GM18499 (cell line): ENCODE results near the gene MAP1LC3B2.
"Not testable (repeated sequence)": the region's sequence is repeated elsewhere in the genome, so short reads cannot be mapped to it uniquely, and the experiment has no call there.

Source experiments
- ATAC-seq: cut with Tn5 transposase; IDR thresholded peaks from one replicate; pipeline ENCODE4 v1.9.1; 2021; ENCODE audit warnings: moderate number of reproducible peaks; ENCODE audit not compliant: insufficient read depth, unreplicated experiment

The MAP1LC3B2 gene

GRCh38 chr12:116556964-116557698 lies 2.0 kb upstream of the MAP1LC3B2 start:
- ATAC-seq, result no peak

DNA sequence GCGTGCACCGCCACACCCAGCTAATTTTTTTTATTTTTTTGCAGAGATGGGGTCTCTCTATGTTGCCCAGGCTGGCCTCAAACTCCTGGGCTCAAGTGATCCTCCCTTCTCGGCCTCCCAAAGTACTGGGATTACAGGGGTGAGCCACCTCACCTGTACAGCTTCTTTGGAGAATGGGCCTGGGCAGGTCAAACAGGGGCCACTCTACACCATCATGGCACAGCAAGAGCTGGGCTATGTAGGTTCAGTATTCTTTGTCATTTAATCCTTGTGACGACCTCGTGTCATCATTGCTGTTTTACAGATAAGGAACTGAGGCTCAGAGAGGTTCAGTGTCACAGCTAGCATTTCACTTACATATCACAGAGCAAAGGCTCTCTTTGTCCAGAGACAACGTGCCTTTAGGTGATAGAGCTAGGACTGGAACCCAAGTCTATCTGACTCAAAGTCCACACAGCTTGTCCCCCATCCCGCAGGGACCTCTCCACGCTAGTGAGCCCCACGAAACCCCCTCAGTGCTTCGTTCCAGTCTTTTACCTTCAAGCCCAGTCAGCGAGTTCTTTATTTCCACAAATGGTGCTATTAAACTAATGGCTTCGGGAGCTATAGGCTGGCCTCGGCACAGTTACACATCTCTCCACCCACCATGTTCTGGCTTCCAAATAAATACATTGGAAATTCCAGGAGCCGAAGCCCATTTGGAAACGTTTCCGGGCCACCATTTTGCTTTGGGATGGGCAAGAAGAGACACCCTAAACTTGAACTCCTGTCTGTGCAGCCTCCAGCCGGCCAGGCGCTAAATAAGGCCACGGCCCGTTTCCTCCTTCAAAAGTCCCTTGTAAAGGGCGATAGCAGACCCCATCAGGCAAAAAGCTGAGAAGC lies 660 bp upstream of the MAP1LC3B2 start:
- ATAC-seq, result no peak

GRCh38 chr12:116561181-116561821 lies 2.1 kb downstream of the MAP1LC3B2 start:
- no peak for ATAC-seq

DNA sequence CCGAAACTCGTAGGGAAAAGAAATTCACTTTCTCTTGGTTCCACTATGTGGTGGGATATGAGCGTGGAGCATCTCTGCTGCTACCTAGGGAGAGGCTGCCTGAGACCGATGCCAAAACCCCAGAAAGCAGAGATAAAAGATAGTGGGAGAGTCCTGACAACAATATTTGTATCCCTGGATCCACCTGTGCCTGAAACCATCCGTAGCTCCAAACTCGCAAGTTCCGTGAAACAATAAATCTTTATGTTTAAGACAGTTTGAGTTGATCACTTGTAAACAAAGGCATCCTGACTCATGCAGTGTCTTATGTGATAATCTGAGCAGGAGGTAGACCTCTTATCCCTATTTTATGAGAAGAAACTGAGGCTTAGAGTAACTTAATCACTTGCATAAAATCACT lies 2.9 kb downstream of the MAP1LC3B2 start:
- ATAC-seq, result no peak

DNA sequence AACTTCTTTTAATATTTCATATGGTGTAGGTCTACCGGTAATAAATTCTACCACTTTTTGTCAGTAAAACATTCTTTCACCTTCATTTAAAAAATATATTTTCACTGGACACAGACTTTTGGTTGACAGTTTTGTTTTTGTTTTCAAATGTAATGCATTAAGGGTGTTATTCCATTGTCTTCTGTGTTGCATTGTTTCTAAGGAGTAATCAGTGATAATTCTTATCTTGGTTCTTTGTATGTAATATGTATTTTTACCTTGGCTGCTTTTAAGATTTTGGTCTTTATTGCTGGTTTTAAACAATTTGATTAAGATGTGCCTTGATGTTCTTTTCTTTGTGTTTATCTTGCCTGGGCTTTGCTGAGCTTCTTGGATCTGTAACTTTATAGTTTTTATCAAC lies 4.1 kb downstream of the MAP1LC3B2 start:
- no peak for ATAC-seq

- ATAC-seq, result no peak
These were observed 4.9 kb downstream of the MAP1LC3B2 start for GRCh38 chr12:116564080-116564479.

- not testable (repeated sequence) for ATAC-seq
These were observed 6.0 kb downstream of the MAP1LC3B2 start for GRCh38 chr12:116565221-116565620.

DNA sequence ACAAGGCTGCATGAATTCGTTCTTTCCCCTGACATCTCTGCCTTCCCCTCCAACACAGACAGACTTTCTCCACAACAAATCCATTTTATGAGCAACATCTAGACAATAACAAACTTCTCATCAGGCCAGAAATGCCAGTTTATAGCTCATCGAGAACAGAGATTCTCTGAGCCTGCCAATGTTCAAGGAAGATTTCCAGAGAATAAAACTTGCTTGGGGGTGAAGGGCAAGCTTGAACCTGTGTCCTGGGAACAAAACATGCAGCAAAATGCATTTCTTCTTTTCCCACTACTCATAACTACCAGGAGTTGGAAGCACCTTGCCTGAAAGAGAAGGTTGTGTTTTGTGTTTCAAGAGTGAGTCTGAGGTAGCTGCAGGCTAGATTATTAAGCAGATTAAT lies 6.8 kb downstream of the MAP1LC3B2 start:
- no peak for ATAC-seq

DNA sequence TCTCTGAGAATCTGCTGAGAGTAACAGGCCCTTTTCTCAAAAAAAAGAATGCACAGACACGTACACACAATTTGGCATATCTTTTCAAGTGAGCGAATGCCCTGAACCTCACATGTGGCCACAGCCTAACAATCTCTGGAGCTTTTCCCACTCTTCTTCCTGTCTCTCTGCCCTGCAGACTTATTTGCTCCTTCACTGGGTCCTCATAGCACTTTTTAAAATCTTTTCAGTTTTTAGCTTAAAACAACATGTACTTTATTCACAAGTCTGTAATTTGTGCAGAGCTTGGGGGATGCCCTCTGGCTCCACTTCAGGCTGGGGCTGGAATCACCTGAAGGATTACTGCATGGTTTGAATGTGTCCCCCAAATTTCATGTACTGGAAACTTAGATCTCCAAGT lies 9.0 kb downstream of the MAP1LC3B2 start:
- no peak for ATAC-seq

- ATAC-seq, result no peak
These were observed 11.9 kb downstream of the MAP1LC3B2 start for GRCh38 chr12:116571089-116571488.

DNA sequence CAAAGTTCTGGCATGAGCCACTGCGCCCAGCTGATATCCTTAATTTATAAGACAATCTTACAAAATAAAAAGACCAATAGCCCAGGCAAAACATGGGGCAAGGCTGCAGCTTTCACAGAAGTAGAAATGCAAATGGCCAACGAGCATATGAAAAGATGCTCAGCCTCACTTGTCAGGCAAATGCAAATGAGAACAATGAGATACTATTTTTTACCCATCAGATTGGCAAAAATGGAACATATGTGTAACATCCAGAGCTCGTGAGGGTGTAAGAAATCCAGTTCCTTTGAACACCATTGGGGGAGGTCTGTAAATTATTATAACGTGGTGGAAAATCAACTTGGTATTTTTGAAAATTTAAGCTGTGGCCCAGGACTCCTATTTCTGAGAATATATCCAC lies 14.6 kb downstream of the MAP1LC3B2 start:
- no peak for ATAC-seq

DNA sequence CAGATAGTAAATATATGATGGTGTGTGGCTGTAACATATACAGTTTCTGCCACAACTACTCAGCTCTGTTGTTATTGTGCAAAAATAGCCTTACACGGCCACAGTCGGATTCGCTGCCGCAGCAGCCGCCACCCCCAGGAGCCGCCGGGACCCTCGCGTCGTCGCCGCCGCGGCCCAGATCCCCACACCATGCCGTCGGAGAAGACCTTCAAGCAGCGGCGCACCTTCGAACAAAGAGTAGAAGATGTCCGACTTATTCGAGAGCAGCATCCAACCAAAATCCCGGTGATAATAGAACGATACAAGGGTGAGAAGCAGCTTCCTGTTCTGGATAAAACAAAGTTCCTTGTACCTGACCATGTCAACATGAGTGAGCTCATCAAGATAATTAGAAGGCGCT lies 16.6 kb downstream of the MAP1LC3B2 start:
- not testable (repeated sequence) for ATAC-seq

DNA sequence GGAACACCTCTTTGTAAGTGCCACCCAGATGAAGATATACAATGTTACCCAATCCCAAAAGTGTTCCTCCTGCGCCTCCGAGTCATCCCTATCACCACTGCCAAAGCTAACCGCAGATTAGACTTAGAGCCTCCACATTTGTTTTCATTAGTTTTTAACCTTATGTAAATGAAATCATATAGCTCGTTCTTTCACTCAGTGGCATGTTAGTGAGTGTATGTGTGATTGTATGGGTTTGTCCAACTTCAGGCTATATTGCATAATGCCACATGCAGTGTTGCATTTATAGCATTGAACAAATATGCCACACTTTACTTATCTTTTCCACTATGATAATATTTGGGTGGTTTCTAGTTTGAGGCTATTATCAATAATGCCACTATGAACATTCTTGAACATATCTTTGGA lies 18.0 kb downstream of the MAP1LC3B2 start:
- ATAC-seq, result no peak

GRCh38 chr12:116578051-116578450 lies 18.9 kb downstream of the MAP1LC3B2 start:
- ATAC-seq, result no peak

GRCh38 chr12:116582610-116583009 lies 23.4 kb downstream of the MAP1LC3B2 start:
- ATAC-seq, result no peak

DNA sequence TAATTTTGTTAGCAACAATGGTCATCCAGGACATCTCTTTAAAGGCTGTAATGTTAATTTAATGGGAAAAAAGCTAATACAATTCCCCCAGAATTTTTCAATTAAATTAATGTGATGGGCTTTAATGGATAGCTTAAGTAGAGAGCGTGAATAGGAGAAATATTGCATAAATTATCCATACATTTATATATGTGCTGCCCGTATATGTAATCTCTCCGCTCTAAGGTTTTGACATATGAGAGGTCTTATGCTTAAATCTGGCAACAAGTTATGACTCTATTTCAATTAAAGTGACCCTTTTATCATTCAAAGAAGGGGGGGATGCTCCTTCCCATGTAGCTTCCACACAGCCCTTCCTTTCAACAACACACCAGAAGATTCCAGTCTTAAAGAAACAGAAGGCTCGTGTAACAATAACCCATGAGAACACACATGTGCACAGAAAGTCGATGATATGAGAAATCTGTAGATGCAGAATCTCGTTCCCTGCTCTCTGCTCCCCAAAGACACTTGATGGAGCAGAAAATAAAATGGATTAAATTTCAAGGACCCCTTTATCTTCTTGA lies 24.0 kb downstream of the MAP1LC3B2 start:
- no peak for ATAC-seq

- no peak for ATAC-seq
These were observed 28.1 kb downstream of the MAP1LC3B2 start for GRCh38 chr12:116587270-116587669.

- no peak for ATAC-seq
These were observed 29.3 kb downstream of the MAP1LC3B2 start for GRCh38 chr12:116588390-116589028.

DNA sequence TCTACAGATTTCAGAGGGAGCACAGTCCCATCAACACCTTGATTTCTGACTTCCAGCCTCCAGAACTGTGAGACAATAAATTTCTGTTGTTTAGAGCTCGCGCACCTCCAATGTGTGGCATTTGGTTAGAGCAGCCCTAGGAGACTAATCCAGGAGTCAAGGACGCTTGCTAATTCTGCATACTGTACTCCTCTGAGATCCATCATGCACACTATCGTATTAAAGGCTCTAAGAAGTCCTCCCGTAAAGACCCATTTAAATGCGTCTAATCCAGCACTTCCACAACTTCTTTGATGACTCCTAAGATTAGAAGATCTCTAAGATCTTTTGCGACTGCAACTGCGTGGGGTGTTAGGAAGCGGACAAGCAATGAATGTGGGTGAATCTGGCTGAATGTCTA lies 30.4 kb downstream of the MAP1LC3B2 start:
- no peak for ATAC-seq

DNA sequence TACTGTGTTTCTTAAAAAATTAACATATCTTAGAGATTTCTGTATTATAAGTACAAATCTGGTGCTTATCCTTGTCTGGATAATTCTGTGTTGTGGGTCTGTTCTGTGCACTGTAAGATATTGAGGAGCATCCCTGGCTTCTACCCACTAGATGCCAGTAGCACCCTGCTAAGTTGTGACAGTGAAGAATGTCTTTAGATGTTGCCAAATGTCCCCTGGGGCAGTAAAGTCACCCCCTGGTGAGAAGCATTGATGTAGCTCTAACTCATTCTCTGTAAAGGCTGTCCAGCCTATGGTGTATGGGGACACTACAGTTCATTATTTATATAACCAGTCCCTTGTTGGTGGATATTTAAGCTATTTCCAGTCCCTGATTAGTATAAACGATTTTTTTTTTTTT lies 31.4 kb downstream of the MAP1LC3B2 start:
- no peak for ATAC-seq
